IPS-15b (cell line): Measurements from ENCODE around the gene TYW3.
"Not testable (repeated sequence)": the region's sequence is repeated elsewhere in the genome, so short reads cannot be mapped to it uniquely, and the experiment has no call there.

Source experiments
- H3K27me3 ChIP-seq: one replicate; pipeline ENCODE4 v1.6.1; 2013; ENCODE audit warnings: low read length; ENCODE audit not compliant: control insufficient read depth, insufficient read depth
- H3K36me3 ChIP-seq: one replicate; pipeline ENCODE4 v1.6.1; 2013; ENCODE audit warnings: low read length; ENCODE audit not compliant: control insufficient read depth, insufficient read depth
- H3K4me1 ChIP-seq: one replicate; pipeline ENCODE4 v1.6.1; 2013; ENCODE audit warnings: mild to moderate bottlenecking, low read length; ENCODE audit not compliant: control insufficient read depth, insufficient read depth
- H3K4me3 ChIP-seq: one replicate; pipeline ENCODE4 v1.5.1; 2013; ENCODE audit warnings: low read depth, low read length
- H3K9ac ChIP-seq: one replicate; pipeline ENCODE4 v1.6.1; 2013; ENCODE audit warnings: low read depth, mild to moderate bottlenecking, low read length
- H3K9me3 ChIP-seq: one replicate; pipeline ENCODE4 v1.6.1; 2013; ENCODE audit warnings: mild to moderate bottlenecking, low read length; ENCODE audit not compliant: control insufficient read depth, insufficient read depth

TYW3 gene

DNA sequence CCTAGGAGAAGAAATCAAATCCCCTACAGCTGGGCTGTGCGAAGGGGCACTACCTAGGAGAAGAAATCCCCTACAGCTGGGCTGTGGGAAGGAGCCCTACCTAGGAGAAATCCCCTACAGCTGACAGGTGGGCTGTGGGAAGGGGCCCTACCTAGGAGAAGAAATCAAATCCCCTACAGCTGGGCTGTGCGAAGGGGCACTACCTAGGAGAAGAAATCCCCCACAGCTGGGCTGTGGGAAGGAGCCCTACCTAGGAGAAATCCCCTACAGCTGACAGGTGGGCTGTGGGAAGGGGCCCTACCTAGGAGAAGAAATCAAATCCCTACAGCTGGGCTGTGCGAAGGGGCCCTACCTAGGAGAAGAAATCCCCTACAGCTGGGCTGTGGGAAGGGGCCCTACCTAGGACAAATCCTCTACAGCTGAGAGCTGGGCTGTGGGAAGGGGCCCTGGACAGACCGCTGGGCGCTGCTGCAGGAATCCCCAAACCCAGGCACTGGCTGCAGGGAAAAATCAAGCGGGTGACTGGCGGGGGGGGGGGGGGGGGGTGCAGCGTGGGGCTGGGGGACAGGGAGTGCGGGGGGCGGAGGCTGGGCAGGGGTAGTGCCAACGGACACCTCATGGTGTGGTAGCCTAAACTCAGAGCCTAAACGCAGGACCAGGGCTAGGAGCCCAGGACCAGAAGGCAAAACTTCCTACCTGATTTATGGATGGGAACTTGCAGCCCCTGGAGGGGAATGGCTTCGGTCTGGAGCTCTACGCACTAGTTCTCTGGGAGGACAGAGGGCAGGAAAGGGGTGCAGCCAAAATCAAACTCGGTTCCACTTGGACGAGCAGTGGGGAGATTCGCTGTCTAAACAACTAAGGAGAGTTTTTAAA is 643 bp upstream of the TYW3 start:
- Histone ChIP-seq H3K9ac (peak overlapping the region; percentile 97), H3K4me3 (peak overlapping the region; percentile 98)
- H3K9me3 ChIP-seq, H3K27me3 ChIP-seq, H3K4me1 ChIP-seq, H3K36me3 ChIP-seq: not testable (repeated sequence)

DNA sequence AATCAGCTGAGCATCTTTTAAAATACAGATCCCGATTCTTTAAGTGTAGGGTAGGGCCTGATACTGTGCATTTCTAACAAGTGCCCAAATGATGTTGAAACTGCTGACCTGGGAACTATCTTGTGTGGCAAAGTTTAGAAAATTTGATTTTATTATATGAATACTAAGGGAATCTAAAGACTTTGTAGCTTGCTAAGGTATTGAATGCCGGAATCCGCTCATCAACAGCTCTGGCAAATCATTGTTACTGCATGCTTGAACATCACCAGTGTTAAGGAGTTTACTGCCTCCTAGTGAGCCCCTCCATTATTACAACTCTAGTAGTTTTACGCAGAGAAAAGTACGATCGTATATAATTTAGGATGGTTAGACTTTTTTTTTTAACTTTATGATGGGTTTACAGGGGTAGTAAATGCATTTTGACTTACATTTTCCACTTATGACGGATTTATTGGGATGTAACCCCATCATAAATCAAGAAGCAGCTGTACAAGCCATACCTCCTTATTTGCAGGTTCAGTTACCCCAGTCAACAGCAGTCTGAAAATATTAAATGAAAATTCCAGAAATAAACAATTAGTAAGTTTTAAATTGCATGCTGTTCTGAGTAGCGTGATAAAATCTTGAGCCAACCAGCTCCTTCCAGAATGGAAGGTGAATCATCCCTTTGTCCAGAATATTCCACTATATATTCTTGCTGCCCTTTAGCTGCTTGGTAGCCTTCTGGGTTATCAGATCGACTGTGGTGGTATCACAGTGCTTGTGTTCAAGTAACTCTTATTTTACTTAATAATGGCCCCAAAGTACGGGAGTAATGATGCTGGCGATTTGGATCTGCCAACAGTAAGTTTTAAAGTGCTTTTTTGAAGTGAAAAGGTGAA is 892 bp downstream of the TYW3 start:
- H3K36me3 ChIP-seq, result peaks cover 11% of the 10 kb centered on the region
- H3K9ac ChIP-seq, result peak overlapping the region; percentile 97
- H3K4me1 ChIP-seq, result peaks cover 7% of the 10 kb centered on the region
- no peaks in the 10 kb centered on the region for H3K27me3 ChIP-seq
- H3K9me3 ChIP-seq, result no peaks in the 10 kb centered on the region
- peak overlapping the region; percentile 98 for H3K4me3 ChIP-seq

DNA sequence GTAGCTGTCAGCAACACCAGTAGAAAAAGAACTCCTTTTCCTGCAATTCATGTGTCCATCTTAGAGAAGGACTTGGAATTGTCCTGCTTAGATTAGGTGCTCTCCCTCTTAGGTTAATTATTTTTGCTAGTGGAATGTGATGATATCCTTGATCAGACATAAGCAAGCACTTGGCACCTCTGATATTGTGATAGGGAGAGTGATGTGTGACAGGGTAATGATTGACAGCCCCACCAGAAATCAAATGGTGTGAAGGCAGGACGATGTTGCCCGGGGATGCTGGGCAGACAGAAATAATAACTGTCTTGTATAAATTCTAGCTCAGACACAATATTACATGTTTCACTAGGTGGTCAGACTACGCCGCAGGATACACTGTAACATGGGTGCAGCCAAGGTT is 4.4 kb downstream of the TYW3 start:
- H3K27me3 ChIP-seq, result no peaks in the 10 kb centered on the region
- H3K9ac ChIP-seq, result no peak overlapping the region
- H3K9me3 ChIP-seq, result no peaks in the 10 kb centered on the region
- no peak overlapping the region for H3K4me3 ChIP-seq
- H3K4me1 ChIP-seq, result peaks cover 2% of the 10 kb centered on the region
- peaks cover 15% of the 10 kb centered on the region for H3K36me3 ChIP-seq

DNA sequence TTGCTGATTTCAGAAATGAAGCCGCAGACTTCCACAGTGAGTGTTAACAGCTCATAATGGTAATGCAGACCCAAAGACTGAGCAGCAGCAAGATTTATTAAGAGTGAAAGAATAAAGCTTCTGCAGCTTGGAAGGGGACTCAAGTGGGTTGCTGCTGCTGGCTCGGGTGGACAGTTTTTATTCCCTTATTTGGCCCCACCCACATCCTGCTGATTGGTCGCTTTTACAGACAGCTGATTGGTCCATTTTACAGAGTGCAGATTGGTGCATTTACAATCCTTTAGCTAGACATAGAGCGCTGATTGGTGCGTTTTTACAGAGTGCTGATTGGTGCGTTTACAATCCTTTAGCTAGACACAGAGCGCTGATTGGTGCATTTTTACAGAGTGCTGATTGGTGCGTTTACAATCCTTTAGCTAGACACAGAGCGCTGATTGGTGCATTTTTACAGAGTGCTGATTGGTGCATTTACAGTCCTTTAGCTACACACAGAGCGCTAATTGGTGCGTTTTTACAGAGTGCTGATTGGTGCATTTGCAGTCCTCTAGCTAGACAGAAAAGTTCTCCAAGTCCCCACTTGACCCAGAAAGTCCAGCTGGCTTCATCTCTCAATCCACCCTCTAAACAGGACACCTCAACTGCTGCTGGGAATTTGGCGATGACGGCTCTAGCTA is 7.5 kb downstream of the TYW3 start:
- H3K36me3 ChIP-seq, result peaks cover 21% of the 10 kb centered on the region
- not testable (repeated sequence) for H3K4me1 ChIP-seq, H3K27me3 ChIP-seq, H3K9me3 ChIP-seq, H3K9ac ChIP-seq, H3K4me3 ChIP-seq

DNA sequence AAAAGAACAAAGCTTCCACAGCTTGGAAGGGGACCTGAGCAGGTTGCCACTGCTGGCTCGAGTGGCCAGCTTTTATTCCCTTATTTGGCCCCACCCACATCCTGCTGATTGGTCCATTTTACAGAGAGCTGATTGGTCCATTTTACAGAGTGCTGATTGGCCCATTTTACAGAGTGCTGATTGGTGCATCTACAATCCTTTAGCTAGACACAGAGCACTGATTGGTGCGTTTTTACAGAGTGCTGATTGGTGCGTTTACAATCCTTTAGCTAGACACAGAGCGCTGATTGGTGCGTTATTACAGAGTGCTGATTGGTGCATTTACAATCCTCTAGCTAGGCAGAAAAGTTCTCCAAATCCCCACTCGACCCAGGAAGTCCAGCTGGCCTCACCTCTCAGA is 12.3 kb downstream of the TYW3 start:
- not testable (repeated sequence) for H3K4me1 ChIP-seq, H3K9me3 ChIP-seq, H3K36me3 ChIP-seq, H3K4me3 ChIP-seq, H3K9ac ChIP-seq, H3K27me3 ChIP-seq

DNA sequence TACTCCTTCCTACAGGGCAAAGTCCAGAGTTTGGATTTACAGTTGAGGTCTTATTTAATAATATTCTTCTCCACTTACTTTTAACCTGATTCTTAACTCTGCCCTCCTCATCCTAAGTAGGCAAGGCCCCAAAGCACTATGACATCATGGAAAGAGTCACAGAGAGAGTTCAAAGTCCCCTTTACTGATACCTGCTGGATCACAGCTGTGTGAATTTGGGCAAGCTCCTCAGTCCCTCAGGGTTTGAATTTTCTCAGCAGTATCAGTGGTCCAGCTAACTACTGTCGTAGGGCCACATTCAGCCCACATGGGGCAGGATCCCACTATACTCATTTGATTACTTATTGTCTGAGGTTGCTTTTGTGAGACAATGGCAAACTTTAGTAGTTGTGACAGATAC is 16.0 kb downstream of the TYW3 start:
- H3K9me3 ChIP-seq, result no peaks in the 10 kb centered on the region
- H3K36me3 ChIP-seq, result peaks cover 9% of the 10 kb centered on the region
- no peaks in the 10 kb centered on the region for H3K27me3 ChIP-seq
- H3K4me1 ChIP-seq, result peaks cover 2% of the 10 kb centered on the region
- no peak overlapping the region for H3K9ac ChIP-seq
- no peak overlapping the region for H3K4me3 ChIP-seq

DNA sequence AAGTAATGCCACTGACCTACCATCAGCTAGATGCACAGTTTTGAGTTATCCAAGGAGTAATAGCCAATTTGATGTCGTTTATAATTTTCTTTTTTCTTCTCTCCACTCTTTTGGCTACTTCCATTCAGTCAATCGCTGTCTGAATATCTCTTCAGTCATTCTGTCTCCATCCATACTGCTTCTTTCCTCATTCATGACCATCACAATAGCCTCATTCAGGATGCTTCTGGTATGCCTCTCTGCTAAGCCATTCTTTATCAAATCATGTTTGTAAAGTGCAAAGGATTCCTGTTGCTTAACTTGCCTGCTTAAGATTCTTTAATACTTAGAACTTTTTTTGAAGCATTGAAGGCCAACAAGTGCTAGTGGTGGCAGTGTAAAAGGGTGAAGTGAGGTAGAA is 20.2 kb downstream of the TYW3 start:
- Histone ChIP-seq H3K4me1 (peaks cover 2% of the 10 kb centered on the region), H3K27me3 (no peaks in the 10 kb centered on the region), H3K36me3 (peaks cover 8% of the 10 kb centered on the region), H3K4me3 (no peak overlapping the region), H3K9ac (no peak overlapping the region), H3K9me3 (peaks cover 4% of the 10 kb centered on the region)

DNA sequence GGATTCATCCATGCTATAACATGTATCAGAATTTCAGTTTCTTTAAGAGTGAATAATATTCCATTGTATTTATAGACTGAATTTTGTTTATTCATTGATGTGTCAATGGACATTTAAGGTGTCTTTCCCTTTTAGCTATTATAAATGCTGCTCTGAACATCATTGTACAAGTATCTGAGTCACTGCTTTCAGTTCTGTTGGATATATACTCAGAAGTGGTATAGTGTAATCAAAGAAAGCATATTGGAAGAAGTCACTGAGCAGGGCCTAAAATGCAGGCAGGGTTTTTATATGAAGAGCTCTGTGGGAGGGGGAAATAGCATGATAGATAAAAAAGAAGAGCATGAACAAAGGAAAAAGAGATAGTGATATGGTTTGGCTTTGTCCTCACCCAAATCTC is 22.5 kb downstream of the TYW3 start:
- Histone ChIP-seq H3K4me1 (peaks cover 2% of the 10 kb centered on the region), H3K4me3 (no peak overlapping the region), H3K9ac (no peak overlapping the region), H3K36me3 (peaks cover 8% of the 10 kb centered on the region), H3K9me3 (peaks cover 4% of the 10 kb centered on the region), H3K27me3 (no peaks in the 10 kb centered on the region)

DNA sequence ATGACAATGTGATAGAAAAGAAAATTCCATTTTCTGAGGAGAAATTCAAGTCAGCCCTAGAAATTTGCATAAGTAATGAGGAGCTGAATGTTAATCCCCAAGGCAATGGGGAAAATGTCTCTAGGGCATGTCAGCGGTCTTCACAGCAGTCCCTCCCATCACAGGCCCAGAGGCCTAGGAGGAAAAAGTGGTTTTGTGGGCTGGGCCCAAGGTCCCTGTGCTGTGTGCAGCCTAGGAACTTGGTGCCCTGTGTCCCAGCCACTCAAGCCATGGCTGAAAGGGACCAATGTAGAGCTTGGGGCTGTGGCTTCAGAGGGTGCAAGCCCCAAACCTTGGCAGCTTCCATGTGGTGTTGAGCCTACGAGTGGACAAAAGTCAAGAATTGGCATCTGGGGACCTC is 23.7 kb downstream of the TYW3 start:
- H3K4me1 ChIP-seq, H3K9me3 ChIP-seq, H3K9ac ChIP-seq, H3K4me3 ChIP-seq, H3K27me3 ChIP-seq, H3K36me3 ChIP-seq: not testable (repeated sequence)

DNA sequence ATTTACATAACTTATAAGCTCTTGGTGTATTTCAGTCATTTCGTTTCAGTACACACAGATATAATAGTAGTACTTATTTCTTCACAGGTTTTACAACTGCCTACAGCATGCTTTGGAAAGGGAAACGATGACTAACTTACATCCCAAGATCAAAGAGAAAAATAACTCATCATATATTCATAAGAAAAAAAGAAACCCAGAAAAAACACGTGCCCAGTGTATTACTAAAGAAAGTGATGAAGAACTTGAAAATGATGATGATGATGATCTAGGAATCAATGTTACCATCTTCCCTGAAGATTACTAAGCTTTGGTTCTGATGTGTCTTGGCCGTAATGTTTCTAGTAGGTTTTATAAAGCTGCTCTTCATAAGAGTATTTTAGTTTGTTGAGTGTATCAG is 30.9 kb downstream of the TYW3 start:
- H3K9me3 ChIP-seq, result no peaks in the 10 kb centered on the region
- H3K27me3 ChIP-seq, result no peaks in the 10 kb centered on the region
- H3K9ac ChIP-seq, result no peak overlapping the region
- no peak overlapping the region for H3K4me3 ChIP-seq
- no peaks in the 10 kb centered on the region for H3K4me1 ChIP-seq
- H3K36me3 ChIP-seq, result no peaks in the 10 kb centered on the region

DNA sequence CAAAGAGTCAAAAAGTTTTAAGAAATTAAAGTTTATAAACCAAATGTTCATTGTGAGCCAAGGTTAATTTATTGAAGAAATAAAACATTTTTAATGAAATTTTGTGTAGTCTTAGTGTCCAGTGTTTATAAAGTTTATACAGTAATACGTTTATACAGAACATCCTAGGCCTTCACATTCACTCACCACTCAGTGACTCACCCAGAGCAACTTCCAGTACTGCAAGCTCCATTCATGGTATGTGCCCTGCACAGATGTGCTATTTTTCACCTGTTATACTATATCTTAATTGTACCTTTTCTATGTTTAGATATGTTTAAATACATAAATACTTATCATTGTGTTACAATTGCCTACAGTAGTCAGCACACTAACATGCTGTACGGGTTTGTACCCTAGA is 33.6 kb downstream of the TYW3 start:
- Histone ChIP-seq H3K9ac (no peak overlapping the region), H3K27me3 (no peaks in the 10 kb centered on the region), H3K4me1 (no peaks in the 10 kb centered on the region), H3K9me3 (no peaks in the 10 kb centered on the region), H3K4me3 (no peak overlapping the region), H3K36me3 (no peaks in the 10 kb centered on the region)
